ENCODE measurements around the gene R3HCC1L.

- TF ChIP-seq, protein P1, sequence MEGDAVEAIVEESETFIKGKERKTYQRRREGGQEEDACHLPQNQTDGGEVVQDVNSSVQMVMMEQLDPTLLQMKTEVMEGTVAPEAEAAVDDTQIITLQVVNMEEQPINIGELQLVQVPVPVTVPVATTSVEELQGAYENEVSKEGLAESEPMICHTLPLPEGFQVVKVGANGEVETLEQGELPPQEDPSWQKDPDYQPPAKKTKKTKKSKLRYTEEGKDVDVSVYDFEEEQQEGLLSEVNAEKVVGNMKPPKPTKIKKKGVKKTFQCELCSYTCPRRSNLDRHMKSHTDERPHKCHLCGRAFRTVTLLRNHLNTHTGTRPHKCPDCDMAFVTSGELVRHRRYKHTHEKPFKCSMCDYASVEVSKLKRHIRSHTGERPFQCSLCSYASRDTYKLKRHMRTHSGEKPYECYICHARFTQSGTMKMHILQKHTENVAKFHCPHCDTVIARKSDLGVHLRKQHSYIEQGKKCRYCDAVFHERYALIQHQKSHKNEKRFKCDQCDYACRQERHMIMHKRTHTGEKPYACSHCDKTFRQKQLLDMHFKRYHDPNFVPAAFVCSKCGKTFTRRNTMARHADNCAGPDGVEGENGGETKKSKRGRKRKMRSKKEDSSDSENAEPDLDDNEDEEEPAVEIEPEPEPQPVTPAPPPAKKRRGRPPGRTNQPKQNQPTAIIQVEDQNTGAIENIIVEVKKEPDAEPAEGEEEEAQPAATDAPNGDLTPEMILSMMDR (conservative IDR thresholded peaks at IDR 0.05 in 1 of 2, IDR thresholded peaks at IDR 0.05 in 1 of 2; ENCODE audit: extremely low read depth in 1 of 2, insufficient read depth in 1 of 2, low read depth in 1 of 2, low read length in 2 of 2), result no peak
- no peak for TF ChIP-seq EZH2 (IDR thresholded peaks at IDR 0.05; ENCODE audit: borderline replicate concordance, low read length)
Measured at GRCh38 chr10:98193037-98193436, 58.6 kb downstream of the R3HCC1L start.

Measured in mammary epithelial cell (primary cell).